Glutamatergic neuron (in vitro differentiated cells): ENCODE data around the gene LILRB2. TPM values are rescaled to one million over a fixed set of nuclear protein-coding genes. Genes with fewer than 3 reads are reported as not detected.
A peak's percentile ranks its signal among the peaks of the same experiment; 100 is the strongest.
"Not testable (repeated sequence)": the region's sequence is repeated elsewhere in the genome, so short reads cannot be mapped to it uniquely, and the experiment has no call there.

ENCODE experiments used
- DNase-seq: peaks from one replicate; pipeline ENCODE4 v3.0.0; 2022
- H3K27ac Mint-ChIP-seq: one replicate; pipeline ENCODE4 v1.8.0; 2020; ENCODE audit warnings: mild to moderate bottlenecking, mixed read lengths, inconsistent platforms; ENCODE audit not compliant: unreplicated experiment
- H3K27me3 Mint-ChIP-seq: one replicate; pipeline ENCODE4 v1.8.0; 2020; ENCODE audit warnings: mild to moderate bottlenecking, moderate library complexity, mixed read lengths, inconsistent platforms; ENCODE audit not compliant: unreplicated experiment
- H3K36me3 Mint-ChIP-seq: one replicate; pipeline ENCODE4 v1.8.0; 2020; ENCODE audit warnings: mild to moderate bottlenecking, mixed read lengths, inconsistent platforms; ENCODE audit not compliant: unreplicated experiment
- H3K4me1 Mint-ChIP-seq: one replicate; pipeline ENCODE4 v1.8.0; 2020; ENCODE audit warnings: mild to moderate bottlenecking, low read depth, mixed read lengths, inconsistent platforms; ENCODE audit not compliant: unreplicated experiment
- H3K4me3 Mint-ChIP-seq: one replicate; pipeline ENCODE4 v1.8.0; 2020; ENCODE audit warnings: mild to moderate bottlenecking, mixed read lengths, inconsistent platforms; ENCODE audit not compliant: unreplicated experiment
- H3K9me3 Mint-ChIP-seq: one replicate; pipeline ENCODE4 v1.8.0; 2020; ENCODE audit warnings: mild to moderate bottlenecking, moderate library complexity, mixed read lengths, inconsistent platforms; ENCODE audit not compliant: unreplicated experiment
- CTCF ChIP-seq: fragments of 200-600 bp; sonication (generic); IDR thresholded peaks from one replicate; pipeline ENCODE4 v1.5.0; 2021; ENCODE audit not compliant: partially characterized antibody, unreplicated experiment
- long read RNA-seq: library from polyadenylated mRNA; unstranded; transcript quantifications from one replicate; pipeline ENCODE4 v2.0.0, GENCODE V29; 2020; ENCODE audit not compliant: unreplicated experiment
- total RNA-seq: library from RNA; stranded (reverse); fragmentation: NEBNext Ultra II Directional; extraction: Animal tissue kit (Norgen Biotek cat#: 25700); gene quantifications from one replicate; pipeline ENCODE4 v1.2.1, GENCODE V29; 2021; ENCODE audit not compliant: unreplicated experiment

LILRB2 gene
- 0.54 TPM for total RNA-seq
- long read RNA-seq = 0 reads

DNA sequence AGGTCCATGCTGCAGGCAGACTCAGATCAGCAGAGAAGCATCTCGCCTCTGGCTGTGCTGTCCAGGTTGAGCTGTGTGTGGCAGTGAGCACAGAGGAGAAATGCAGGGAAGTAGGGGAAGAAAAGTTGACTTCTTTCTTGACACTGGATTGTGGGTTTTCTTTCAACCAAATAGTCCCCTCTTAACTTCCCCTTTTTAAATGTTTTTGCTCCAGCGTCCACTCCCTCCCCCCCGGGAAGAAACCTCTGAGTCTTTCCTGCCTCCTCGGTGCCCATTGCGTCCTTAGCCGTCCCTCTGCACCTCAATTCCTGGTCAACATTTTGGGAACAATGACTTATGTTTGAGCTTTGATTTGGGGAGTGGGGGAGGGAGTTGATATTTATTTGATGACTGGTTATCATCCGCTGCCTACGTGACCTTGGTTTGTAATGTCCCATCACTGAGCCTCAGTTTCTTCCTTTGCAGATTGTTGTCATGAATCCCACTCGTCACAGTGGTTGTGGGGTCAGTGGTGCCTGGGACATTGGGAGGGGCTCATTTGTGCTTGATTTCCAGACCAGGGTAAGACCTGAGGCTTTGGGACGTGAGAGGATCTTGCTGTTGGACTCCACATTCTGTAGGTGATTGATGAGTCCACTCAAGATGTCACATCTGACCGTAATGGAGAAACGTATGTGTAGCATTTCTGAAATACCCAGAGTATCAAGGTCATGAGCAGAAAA is at the start of gene LILRB2:
TSS of gene LILRB2 (minus strand) at position 104 of the 722 bp plus-strand sequence. CDS start 614 bp downstream, outside the sequence.
- H3K27me3 Mint-ChIP-seq = peaks cover 6% of the 10 kb centered on the region
- H3K4me1 Mint-ChIP-seq = peaks cover 6% of the 10 kb centered on the region
- DNase-seq = no peak
- H3K9me3 Mint-ChIP-seq = peaks cover 17% of the 10 kb centered on the region
- H3K27ac Mint-ChIP-seq = no peak within 1 kb of the TSS
- peaks cover 5% of the 10 kb centered on the region for H3K36me3 Mint-ChIP-seq
- TF ChIP-seq CTCF = no peak
- peak within 1 kb of the TSS; percentile 3 for H3K4me3 Mint-ChIP-seq

- H3K9me3 Mint-ChIP-seq = peaks cover 4% of the 10 kb centered on the region
- DNase-seq = no peak
- no peak for TF ChIP-seq CTCF
- no peak overlapping the region for H3K27ac Mint-ChIP-seq
- peaks cover 6% of the 10 kb centered on the region for H3K27me3 Mint-ChIP-seq
- H3K4me3 Mint-ChIP-seq = no peak overlapping the region
- H3K4me1 Mint-ChIP-seq = peaks cover 2% of the 10 kb centered on the region
- peaks cover 9% of the 10 kb centered on the region for H3K36me3 Mint-ChIP-seq
Observed at GRCh38 chr19:54329476-54330165, 48.7 kb upstream of the LILRB2 start.

DNA sequence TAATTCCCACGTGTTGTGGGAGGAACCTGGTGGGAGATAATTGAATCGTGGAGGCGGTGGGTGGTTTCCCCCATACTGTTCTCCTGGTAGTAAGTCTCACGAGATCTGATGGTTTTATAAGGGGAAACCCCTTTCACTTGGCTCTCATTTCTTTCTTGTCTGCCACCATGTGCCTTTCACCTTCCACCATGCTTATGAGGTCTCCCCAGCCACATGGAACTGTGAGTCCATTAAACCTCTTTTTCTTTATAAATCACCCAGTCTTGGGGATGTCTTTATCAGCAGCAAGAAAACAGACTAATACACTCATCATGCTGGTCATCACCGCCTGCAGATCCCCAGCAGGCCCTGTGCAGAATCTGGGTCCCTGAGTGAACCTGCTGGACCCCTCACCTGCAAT is 47.9 kb upstream of the LILRB2 start:
- H3K4me3 Mint-ChIP-seq, H3K4me1 Mint-ChIP-seq, DNase-seq, H3K9me3 Mint-ChIP-seq, H3K36me3 Mint-ChIP-seq, H3K27ac Mint-ChIP-seq, H3K27me3 Mint-ChIP-seq: not testable (repeated sequence)

GRCh38 chr19:54325631-54326030 is 44.7 kb upstream of the LILRB2 start:
- H3K9me3 Mint-ChIP-seq = peaks cover 9% of the 10 kb centered on the region
- no peak overlapping the region for H3K27ac Mint-ChIP-seq
- no peak overlapping the region for H3K4me3 Mint-ChIP-seq
- H3K4me1 Mint-ChIP-seq = peaks cover 2% of the 10 kb centered on the region
- H3K27me3 Mint-ChIP-seq = peaks cover 6% of the 10 kb centered on the region
- DNase-seq = no peak
- TF ChIP-seq CTCF = no peak
- peaks cover 19% of the 10 kb centered on the region for H3K36me3 Mint-ChIP-seq

- H3K4me1 Mint-ChIP-seq = peaks cover 2% of the 10 kb centered on the region
- no peak overlapping the region for H3K27ac Mint-ChIP-seq
- no peak overlapping the region for H3K4me3 Mint-ChIP-seq
- TF ChIP-seq CTCF = peak; percentile 83
- peaks cover 9% of the 10 kb centered on the region for H3K9me3 Mint-ChIP-seq
- no peak for DNase-seq
- H3K36me3 Mint-ChIP-seq = peaks cover 24% of the 10 kb centered on the region
- H3K27me3 Mint-ChIP-seq = peaks cover 6% of the 10 kb centered on the region
Observed at GRCh38 chr19:54325194-54325621, 44.3 kb upstream of the LILRB2 start.
